ENCODE data around the gene KLHL22. TPM values are rescaled to one million over a fixed set of nuclear protein-coding genes. Genes with fewer than 3 reads are reported as not detected.
A peak's percentile ranks its signal among the peaks of the same experiment; 100 is the strongest.

KLHL22 gene
- total and polyA plus RNA-seq, 2 of the 4 experiments (the other 2 are of a cell fraction): 27.1 to 30.1 TPM

DNA sequence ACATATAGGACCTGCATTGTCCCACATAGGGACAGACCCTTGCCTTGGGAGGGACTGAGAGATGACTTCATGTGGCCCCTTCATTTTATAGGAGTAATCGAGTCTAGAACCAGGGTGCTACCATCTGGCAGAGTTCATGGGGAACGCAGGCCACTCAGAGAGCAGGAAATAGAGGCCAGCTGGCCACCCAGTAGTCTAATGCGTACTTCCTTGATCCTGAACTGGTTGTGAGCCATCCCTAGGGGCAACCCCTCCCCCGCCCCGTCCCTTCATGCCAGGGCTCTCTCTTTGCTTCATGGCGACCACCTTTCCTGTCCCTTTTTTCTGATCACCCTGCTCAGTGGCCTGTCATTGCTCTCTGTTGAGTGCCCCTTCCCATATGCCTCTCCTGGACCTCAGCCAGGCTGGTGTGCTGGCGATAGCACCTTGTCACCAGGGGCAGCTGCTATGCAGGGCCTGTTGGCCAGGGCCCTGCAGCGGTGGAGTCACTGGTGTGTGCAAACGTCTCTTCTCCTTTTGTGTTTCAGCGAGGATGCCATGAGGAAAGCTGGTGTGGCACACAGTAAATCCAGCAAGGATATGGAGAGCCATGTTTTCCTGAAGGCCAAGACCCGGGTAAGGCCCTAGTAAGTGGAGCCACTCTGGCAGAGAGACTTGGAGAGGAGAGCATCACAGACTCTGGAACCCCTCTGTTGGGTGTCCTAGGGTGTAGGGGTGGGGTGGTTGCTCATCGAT is 41.2 kb upstream of the KLHL22 start:
- no peak overlapping the region for H3K56ac ChIP-seq (ENCODE audit: extremely low read depth, insufficient read depth, low read length)
- H3K4me1 ChIP-seq (ENCODE audit: control insufficient read depth, insufficient read depth, low read length): peaks cover 22% of the 10 kb centered on the region
- H2BK15ac ChIP-seq (ENCODE audit: low read depth, low read length): no peak overlapping the region
- H2AK9ac ChIP-seq (replicated peaks; ENCODE audit: low read depth, low read length, poor library complexity): no peak overlapping the region
- no peak overlapping the region for H2AFZ ChIP-seq (replicated peaks; ENCODE audit: low read length, poor library complexity)
- H3K4me2 ChIP-seq (ENCODE audit: low read depth, low read length): no peak overlapping the region
- in situ Hi-C loops (cut with MboI; ENCODE audit: low sequenced_read_pairs): no loop called here
- H3K4ac ChIP-seq (ENCODE audit: low read depth, low read length): no peak overlapping the region
- H4K91ac ChIP-seq (ENCODE audit: insufficient read depth, low read depth, low read length): no peak overlapping the region
- H3K9me1 ChIP-seq (ENCODE audit: insufficient read depth, low read length): peaks cover 38% of the 10 kb centered on the region
- peak overlapping the region; percentile 14; the same call in 1 of the 2 replicates for H3K27ac ChIP-seq (ENCODE audit: insufficient read depth, low read length)
- no peak overlapping the region for H2BK20ac ChIP-seq (ENCODE audit: low read depth, low read length)
- no peak overlapping the region for H2AK5ac ChIP-seq (ENCODE audit: low read depth, low read length)
- WGBS, 2 experiments (ENCODE audit: extremely low coverage in 2 of 2, insufficient read length in 1 of 2): 87% methylated on average over 8 of the region's 12 CpGs; no CpG with 5 or more reads in 1 of the 2 experiments
- H3K4me3 ChIP-seq (ENCODE audit: insufficient read depth, low read depth, low read length): no peak overlapping the region
- no peak for ATAC-seq (ENCODE audit: low read depth)
- H3K79me1 ChIP-seq (ENCODE audit: low read depth in 1 of 2, low read length in 2 of 2): peaks cover 30 to 69% of the 10 kb centered on the region in 2 experiments
- no peak overlapping the region for H3K14ac ChIP-seq (replicated peaks; ENCODE audit: low read depth, low read length)
- no TSS peak for BruUV-seq (replicated peaks)
- DNase-seq: no peak
- H4K20me1 ChIP-seq (ENCODE audit: insufficient read depth, low read length): peaks cover 57% of the 10 kb centered on the region
- ChIA-PET POLR2A (ENCODE audit: unreplicated experiment) (no interaction called here), CTCF (no interaction called here)
- H3K9me3 ChIP-seq (ENCODE audit: control insufficient read depth, insufficient read depth, low read length): no peaks in the 10 kb centered on the region
- no peak overlapping the region for H2BK5ac ChIP-seq (ENCODE audit: low read depth, low read length, poor library complexity, severe bottlenecking)
- no peak overlapping the region for H4K5ac ChIP-seq (ENCODE audit: low read depth, low read length)
- dilution Hi-C loops (cut with HindIII; ENCODE audit: low sequenced_read_pairs, unreplicated experiment): no loop called here
- no peak overlapping the region for H4K8ac ChIP-seq (ENCODE audit: low read depth in 2 of 2, low read length in 2 of 2)
- intact Hi-C loops (cut with micrococcal nuclease): no loop called here
- H3K36me3 ChIP-seq (ENCODE audit: control insufficient read depth, insufficient read depth, low read length): peaks cover 26% of the 10 kb centered on the region
- H3K27me3 ChIP-seq (ENCODE audit: control insufficient read depth, insufficient read depth, low read length): no peaks in the 10 kb centered on the region
- no peak overlapping the region for H2BK120ac ChIP-seq (ENCODE audit: low read depth, low read length)
- H3K18ac ChIP-seq (ENCODE audit: low read depth, low read length): no peak overlapping the region
- H3K9ac ChIP-seq (ENCODE audit: low read depth, low read length): no peak overlapping the region
- H3K23ac ChIP-seq (ENCODE audit: low read depth, low read length): no peak overlapping the region
- TF ChIP-seq, protein P1, sequence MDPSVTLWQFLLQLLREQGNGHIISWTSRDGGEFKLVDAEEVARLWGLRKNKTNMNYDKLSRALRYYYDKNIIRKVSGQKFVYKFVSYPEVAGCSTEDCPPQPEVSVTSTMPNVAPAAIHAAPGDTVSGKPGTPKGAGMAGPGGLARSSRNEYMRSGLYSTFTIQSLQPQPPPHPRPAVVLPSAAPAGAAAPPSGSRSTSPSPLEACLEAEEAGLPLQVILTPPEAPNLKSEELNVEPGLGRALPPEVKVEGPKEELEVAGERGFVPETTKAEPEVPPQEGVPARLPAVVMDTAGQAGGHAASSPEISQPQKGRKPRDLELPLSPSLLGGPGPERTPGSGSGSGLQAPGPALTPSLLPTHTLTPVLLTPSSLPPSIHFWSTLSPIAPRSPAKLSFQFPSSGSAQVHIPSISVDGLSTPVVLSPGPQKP (IDR thresholded peaks at IDR 0.05; ENCODE audit: borderline replicate concordance, low read depth, low read length): no peak
- TF ChIP-seq SMC3 (IDR thresholded peaks at IDR 0.05; ENCODE audit: low read depth, low read length): no peak
- no peak for TF ChIP-seq MAFK (IDR thresholded peaks at IDR 0.05; ENCODE audit: low read depth, low read length)
- TF ChIP-seq POLR2A (IDR thresholded peaks at IDR 0.05; ENCODE audit: low read depth, low read length): no peak

Data from IMR-90 (cell line).